Stomach smooth muscle (tissue), 2 donors: ENCODE data around the gene AAR2.

Experiments
- H3K27ac ChIP-seq: one replicate; pipeline ENCODE4 v1.7.0; 2013; ENCODE audit warnings: mild to moderate bottlenecking, low read length, inconsistent platforms
- H3K27me3 ChIP-seq, 2 donors: one replicate each; pipeline ENCODE4 v1.7.0; 2013; ENCODE audit warnings: low read length in 2 of 2; ENCODE audit not compliant: insufficient read depth in 2 of 2, control insufficient read depth in 1 of 2
- H3K36me3 ChIP-seq, 2 donors: one replicate each; pipeline ENCODE4 v1.7.0; 2013; ENCODE audit warnings: low read length in 2 of 2; ENCODE audit not compliant: control insufficient read depth in 2 of 2, insufficient read depth in 2 of 2
- H3K4me1 ChIP-seq: one replicate; pipeline ENCODE4 v1.7.0; 2013; ENCODE audit warnings: low read length; ENCODE audit not compliant: control insufficient read depth, insufficient read depth
- H3K4me3 ChIP-seq, 2 donors: one replicate each; pipeline ENCODE4 v1.7.0; 2013; ENCODE audit warnings: low read length in 2 of 2
- H3K9ac ChIP-seq, 2 donors: one replicate each; pipeline ENCODE4 v1.7.0; 2013; ENCODE audit warnings: low read length in 2 of 2, mild to moderate bottlenecking in 1 of 2
- H3K9me3 ChIP-seq, 2 donors: one replicate each; pipeline ENCODE4 v1.7.0; 2013; ENCODE audit warnings: low read length in 2 of 2; ENCODE audit not compliant: control insufficient read depth in 2 of 2
- donor health status: healthy.
- donor health status: Pancreatic carcinoma.

AAR2 gene

GRCh38 chr20:36259177-36260061, 23.1 kb downstream of the AAR2 start:
- no peak overlapping the region for H3K27ac ChIP-seq
- H3K9ac ChIP-seq, result no peak overlapping the region
- peaks cover 15 to 16% of the 10 kb centered on the region in 2 donors for H3K36me3 ChIP-seq
- H3K27me3 ChIP-seq, result no peaks in the 10 kb centered on the region
- no peaks in the 10 kb centered on the region for H3K9me3 ChIP-seq
- H3K4me1 ChIP-seq, result no peaks in the 10 kb centered on the region
- no peak overlapping the region for H3K4me3 ChIP-seq

- Histone ChIP-seq H3K9me3 (no peaks in the 10 kb centered on the region), H3K27ac (no peak overlapping the region), H3K36me3 (peaks cover 13 to 16% of the 10 kb centered on the region in 2 donors), H3K4me1 (no peaks in the 10 kb centered on the region), H3K27me3 (no peaks in the 10 kb centered on the region), H3K4me3 (no peak overlapping the region), H3K9ac (no peak overlapping the region)
These were observed 24.0 kb downstream of the AAR2 start for GRCh38 chr20:36260316-36260715.

GRCh38 chr20:36261389-36262105, 25.3 kb downstream of the AAR2 start:
- Histone ChIP-seq H3K9me3 (no peaks in the 10 kb centered on the region), H3K27ac (no peak overlapping the region), H3K36me3 (peaks cover 2 to 7% of the 10 kb centered on the region in 2 donors), H3K27me3 (no peaks in the 10 kb centered on the region), H3K4me1 (no peaks in the 10 kb centered on the region), H3K4me3 (no peak overlapping the region), H3K9ac (no peak overlapping the region)

GRCh38 chr20:36262440-36262839, 26.2 kb downstream of the AAR2 start:
- Histone ChIP-seq H3K9ac (no peak overlapping the region), H3K4me3 (no peak overlapping the region), H3K36me3 (no peaks in the 10 kb centered on the region), H3K27me3 (no peaks in the 10 kb centered on the region), H3K27ac (no peak overlapping the region), H3K4me1 (no peaks in the 10 kb centered on the region), H3K9me3 (no peaks in the 10 kb centered on the region)

- no peaks in the 10 kb centered on the region for H3K4me1 ChIP-seq
- no peaks in the 10 kb centered on the region for H3K36me3 ChIP-seq
- H3K27ac ChIP-seq, result no peak overlapping the region
- no peaks in the 10 kb centered on the region for H3K9me3 ChIP-seq
- no peak overlapping the region for H3K4me3 ChIP-seq
- H3K27me3 ChIP-seq, result no peaks in the 10 kb centered on the region
- H3K9ac ChIP-seq, result no peak overlapping the region
These were observed 28.4 kb downstream of the AAR2 start for GRCh38 chr20:36264426-36265246.

GRCh38 chr20:36266189-36266588, 29.9 kb downstream of the AAR2 start:
- H3K27ac ChIP-seq, result no peak overlapping the region

GRCh38 chr20:36267605-36268381, 31.5 kb downstream of the AAR2 start:
- Histone ChIP-seq H3K4me1 (no peaks in the 10 kb centered on the region), H3K27me3 (no peaks in the 10 kb centered on the region), H3K27ac (no peak overlapping the region), H3K36me3 (no peaks in the 10 kb centered on the region), H3K9ac (no peak overlapping the region), H3K9me3 (no peaks in the 10 kb centered on the region), H3K4me3 (no peak overlapping the region)

More at GRCh38 chr20:36266189-36266588, 29.9 kb downstream of the AAR2 start:
- no peaks in the 10 kb centered on the region for H3K9me3 ChIP-seq
- H3K36me3 ChIP-seq, result no peaks in the 10 kb centered on the region
- no peaks in the 10 kb centered on the region for H3K4me1 ChIP-seq
- H3K4me3 ChIP-seq, result no peak overlapping the region
- H3K9ac ChIP-seq, result no peak overlapping the region
- no peaks in the 10 kb centered on the region for H3K27me3 ChIP-seq

GRCh38 chr20:36268440-36269342, 32.4 kb downstream of the AAR2 start:
- peaks cover 0 to 4% of the 10 kb centered on the region in 2 donors for H3K27me3 ChIP-seq
- H3K36me3 ChIP-seq, result no peaks in the 10 kb centered on the region
- H3K9ac ChIP-seq, result no peak overlapping the region
- H3K27ac ChIP-seq, result no peak overlapping the region
- H3K4me1 ChIP-seq, result no peaks in the 10 kb centered on the region
- H3K9me3 ChIP-seq, result no peaks in the 10 kb centered on the region
- no peak overlapping the region for H3K4me3 ChIP-seq

GRCh38 chr20:36269507-36269906, 33.2 kb downstream of the AAR2 start:
- Histone ChIP-seq H3K27me3 (peaks cover 6 to 9% of the 10 kb centered on the region in 2 donors), H3K4me1 (no peaks in the 10 kb centered on the region), H3K9me3 (no peaks in the 10 kb centered on the region), H3K4me3 (no peak overlapping the region), H3K9ac (no peak overlapping the region), H3K36me3 (no peaks in the 10 kb centered on the region), H3K27ac (no peak overlapping the region)
